ENCODE results near the gene PIGBOS1. TPM values are rescaled to one million over a fixed set of nuclear protein-coding genes. Genes with fewer than 3 reads are reported as not detected.
A peak's percentile ranks its signal among the peaks of the same experiment; 100 is the strongest.

PIGBOS1 gene, protein sequence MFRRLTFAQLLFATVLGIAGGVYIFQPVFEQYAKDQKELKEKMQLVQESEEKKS
- 9.7 and 10.3 TPM in 2 replicates for total RNA-seq

DNA sequence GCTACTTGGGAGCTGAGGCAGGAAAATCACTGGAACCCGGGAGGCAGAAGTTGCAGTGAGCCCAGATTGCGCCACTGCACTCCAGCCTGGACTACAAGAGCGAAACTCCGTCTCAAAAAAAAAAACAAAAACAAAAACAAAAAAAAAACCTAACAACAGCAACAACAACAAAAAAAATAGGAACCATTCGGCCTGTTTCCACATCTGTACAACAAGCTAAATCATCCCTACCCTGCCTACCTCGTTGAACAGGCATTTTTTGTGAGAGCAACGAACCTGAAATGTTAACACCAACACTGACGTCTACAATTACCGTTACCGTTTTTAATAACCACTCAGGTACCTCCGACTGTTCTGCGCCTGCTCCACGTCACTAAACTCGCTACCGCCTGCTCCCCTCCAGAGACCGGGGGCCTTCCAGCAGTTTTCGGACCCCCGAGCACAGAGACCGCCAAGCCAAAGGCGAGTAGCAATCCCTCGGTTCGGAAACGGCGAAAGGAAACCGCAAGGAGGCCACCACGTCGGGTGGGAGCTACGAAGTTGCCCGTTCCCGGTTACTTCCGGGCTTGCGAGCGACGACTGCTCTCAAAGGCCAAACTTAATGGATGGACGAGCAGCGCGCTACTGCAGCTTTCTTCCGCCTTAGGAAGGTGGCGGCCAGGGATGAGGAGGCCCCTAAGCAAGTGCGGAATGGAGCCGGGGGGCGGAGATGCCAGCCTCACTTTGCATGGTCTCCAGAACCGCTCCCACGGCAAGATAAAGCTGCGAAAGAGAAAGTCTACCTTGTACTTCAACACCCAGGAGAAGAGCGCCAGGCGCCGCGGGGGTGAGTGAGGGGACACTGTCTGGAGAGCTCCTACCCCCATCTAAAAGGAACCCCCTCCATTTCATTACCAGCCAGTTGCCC, at the start of gene PIGBOS1, which contains the start of gene PIGB:
Gene PIGBOS1, minus strand, starts transcription at position 536 of the 907 bp plus-strand sequence. CDS start 1,331 bp downstream, outside the sequence.
Gene PIGB, plus strand, starts transcription at position 635 of the 907 bp plus-strand sequence. Its CDS starts 29 bp downstream, at position 664.
- H3K4me3 Mint-ChIP-seq: peak within 1 kb of the TSS; percentile 97
- intact Hi-C loops (cut with micrococcal nuclease): loop anchor here (1.0 to 5.0 kb wide), 5 partner anchors 29 to 178 kb away; partner anchors contain the start of genes CCPG1 and PIERCE2
- H3K27ac Mint-ChIP-seq: peak within 1 kb of the TSS; percentile 99
- H3K9me3 Mint-ChIP-seq: no peaks in the 10 kb centered on the region
- H3K27me3 Mint-ChIP-seq: no peaks in the 10 kb centered on the region
- peaks cover 39% of the 10 kb centered on the region for H3K4me1 Mint-ChIP-seq
- peaks cover 26% of the 10 kb centered on the region for H3K36me3 Mint-ChIP-seq (ENCODE audit: low read depth)
- DNase-seq: peak; percentile 95

DNA sequence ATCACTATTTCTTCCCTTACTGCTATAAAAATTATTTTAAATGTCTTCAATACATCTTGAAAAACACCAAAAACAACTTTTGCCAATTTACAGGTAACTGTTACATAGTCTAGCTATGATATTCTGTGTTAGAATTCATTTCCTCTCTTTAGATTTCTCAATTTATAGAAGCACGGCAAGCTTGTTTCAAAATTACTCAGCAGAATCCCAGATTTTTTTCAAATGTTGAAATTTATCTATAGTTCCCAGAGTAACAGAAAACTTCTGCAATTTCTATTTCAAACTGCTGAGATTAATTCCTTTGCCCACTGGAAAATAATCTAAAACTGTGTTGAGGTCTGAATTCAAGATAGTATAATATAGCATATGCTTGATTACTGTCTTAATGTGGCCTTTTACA, 48.1 kb upstream of the PIGBOS1 start:
- H3K27me3 Mint-ChIP-seq: no peaks in the 10 kb centered on the region
- no peaks in the 10 kb centered on the region for H3K9me3 Mint-ChIP-seq
- H3K4me1 Mint-ChIP-seq: no peaks in the 10 kb centered on the region

GRCh38 chr15:55362641-55363040, 43.7 kb upstream of the PIGBOS1 start:
- no peak for DNase-seq
- Mint-ChIP-seq H3K27ac (no peak overlapping the region), H3K9me3 (no peaks in the 10 kb centered on the region), H3K36me3 (ENCODE audit: low read depth) (peaks cover 7% of the 10 kb centered on the region), H3K27me3 (no peaks in the 10 kb centered on the region), H3K4me1 (no peaks in the 10 kb centered on the region), H3K4me3 (no peak overlapping the region)
- intact Hi-C loops (cut with micrococcal nuclease): no loop called here

More for the DNA sequence above, 48.1 kb upstream of the PIGBOS1 start:
- intact Hi-C loops (cut with micrococcal nuclease): no loop called here
- DNase-seq: no peak
- no peak overlapping the region for H3K27ac Mint-ChIP-seq
- peaks cover 5% of the 10 kb centered on the region for H3K36me3 Mint-ChIP-seq (ENCODE audit: low read depth)
- no peak overlapping the region for H3K4me3 Mint-ChIP-seq

- Mint-ChIP-seq H3K9me3 (no peaks in the 10 kb centered on the region), H3K27me3 (no peaks in the 10 kb centered on the region), H3K4me3 (no peak overlapping the region), H3K36me3 (ENCODE audit: low read depth) (peaks cover 18% of the 10 kb centered on the region), H3K27ac (no peak overlapping the region), H3K4me1 (peaks cover 2% of the 10 kb centered on the region)
- intact Hi-C loops (cut with micrococcal nuclease): no loop called here
- DNase-seq: no peak
Observed at GRCh38 chr15:55361048-55361447, 42.1 kb upstream of the PIGBOS1 start.

DNA sequence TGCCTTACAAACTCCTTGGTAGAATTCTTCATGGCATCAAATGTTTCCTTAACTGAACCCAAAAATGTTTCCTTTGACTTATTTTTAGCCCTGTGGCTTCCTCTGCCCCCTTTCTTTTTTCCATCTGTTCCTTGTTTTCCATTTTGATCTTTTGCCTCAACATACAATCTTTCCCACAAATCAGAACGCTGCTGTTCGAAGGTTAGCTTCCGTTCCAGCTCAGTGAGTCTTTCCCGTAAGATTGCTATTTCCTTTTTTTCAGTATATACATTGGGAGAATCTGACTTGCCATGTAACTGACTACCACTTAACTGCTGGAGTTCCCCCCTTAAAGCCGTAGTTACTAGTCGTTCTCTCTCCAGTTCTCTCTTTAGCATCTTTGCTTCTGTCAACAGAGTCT, 41.3 kb upstream of the PIGBOS1 start:
- DNase-seq: no peak
- Mint-ChIP-seq H3K4me1 (peaks cover 2% of the 10 kb centered on the region), H3K27me3 (no peaks in the 10 kb centered on the region), H3K4me3 (no peak overlapping the region), H3K36me3 (ENCODE audit: low read depth) (peaks cover 21% of the 10 kb centered on the region), H3K27ac (no peak overlapping the region), H3K9me3 (no peaks in the 10 kb centered on the region)
- intact Hi-C loops (cut with micrococcal nuclease): no loop called here

DNA sequence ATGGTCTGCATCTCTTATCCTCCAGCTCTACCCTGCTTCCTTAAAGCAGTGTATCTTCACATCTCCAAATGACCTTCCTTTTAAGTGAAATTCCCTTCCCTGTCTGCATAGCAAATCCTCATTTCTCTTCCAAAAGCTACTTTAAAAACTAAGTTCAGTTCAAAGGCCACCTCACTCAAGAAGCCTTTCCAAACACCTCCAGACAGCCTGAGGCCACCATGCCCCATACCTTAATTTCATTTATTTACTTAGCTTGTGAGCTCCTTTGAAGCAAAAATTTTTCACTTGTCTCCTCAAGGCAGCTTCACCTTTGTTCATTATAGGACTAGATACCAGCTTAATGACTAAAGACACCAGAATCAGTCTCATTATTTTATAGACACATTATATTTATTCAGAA, 39.5 kb upstream of the PIGBOS1 start:
- Mint-ChIP-seq H3K27ac (no peak overlapping the region), H3K36me3 (ENCODE audit: low read depth) (peaks cover 21% of the 10 kb centered on the region), H3K4me1 (peaks cover 2% of the 10 kb centered on the region), H3K9me3 (no peaks in the 10 kb centered on the region), H3K27me3 (no peaks in the 10 kb centered on the region), H3K4me3 (no peak overlapping the region)
- intact Hi-C loops (cut with micrococcal nuclease): no loop called here
- no peak for DNase-seq

DNA sequence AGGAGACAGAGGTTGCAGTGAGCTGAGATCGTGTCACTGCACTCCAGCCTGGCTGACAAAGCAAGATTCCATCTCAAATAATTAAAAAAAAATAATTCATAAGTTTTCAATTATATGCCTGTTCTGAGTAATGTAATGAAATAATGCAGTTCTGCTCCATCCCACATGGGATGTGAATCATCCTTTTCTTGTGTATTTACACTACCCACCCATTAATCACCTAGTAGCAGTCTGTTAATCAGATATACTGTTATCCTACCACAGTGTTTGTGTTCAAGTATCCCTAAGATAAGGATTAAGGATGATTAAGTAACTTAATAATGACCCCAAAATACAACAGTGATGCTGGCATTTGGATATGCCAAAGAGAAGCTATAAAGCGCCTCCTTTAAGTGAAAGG, 38.9 kb upstream of the PIGBOS1 start:
- H3K9me3 Mint-ChIP-seq: no peaks in the 10 kb centered on the region
- H3K36me3 Mint-ChIP-seq (ENCODE audit: low read depth): peaks cover 21% of the 10 kb centered on the region
- H3K27me3 Mint-ChIP-seq: no peaks in the 10 kb centered on the region
- H3K4me1 Mint-ChIP-seq: peaks cover 2% of the 10 kb centered on the region
- H3K4me3 Mint-ChIP-seq: no peak overlapping the region
- DNase-seq: no peak
- no peak overlapping the region for H3K27ac Mint-ChIP-seq
- intact Hi-C loops (cut with micrococcal nuclease): no loop called here

DNA sequence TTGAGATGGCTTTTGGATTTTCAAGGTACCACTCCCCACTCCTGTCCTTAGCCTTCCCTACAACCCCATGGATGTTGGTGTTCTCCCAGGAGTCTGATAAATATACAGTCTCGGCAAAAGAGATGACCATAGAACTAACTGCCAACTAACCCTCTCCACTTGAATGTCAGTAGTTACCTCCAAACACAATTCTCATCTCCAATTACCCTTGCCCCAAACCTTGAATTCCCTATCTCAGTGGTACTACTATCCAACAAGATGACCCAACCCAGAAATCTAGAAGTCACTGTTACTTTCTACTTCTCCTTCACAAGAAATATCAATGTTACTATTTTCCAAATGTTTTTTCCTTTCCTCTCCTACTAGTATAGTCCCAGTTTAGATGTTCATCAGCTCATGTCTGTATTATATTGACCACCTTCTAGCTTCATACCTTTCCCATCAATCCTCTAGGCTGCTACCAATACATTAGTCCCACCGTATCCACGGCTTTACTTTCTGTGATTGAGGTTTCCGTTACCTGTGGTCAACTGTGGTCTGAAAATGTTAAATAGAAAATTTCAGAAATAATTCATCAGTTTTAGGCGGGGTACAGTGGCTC, 38.2 kb upstream of the PIGBOS1 start:
- Mint-ChIP-seq H3K27me3 (no peaks in the 10 kb centered on the region), H3K27ac (no peak overlapping the region), H3K9me3 (no peaks in the 10 kb centered on the region), H3K4me1 (peaks cover 2% of the 10 kb centered on the region), H3K4me3 (no peak overlapping the region), H3K36me3 (ENCODE audit: low read depth) (peaks cover 22% of the 10 kb centered on the region)
- intact Hi-C loops (cut with micrococcal nuclease): no loop called here
- DNase-seq: no peak

- no peak overlapping the region for H3K4me3 Mint-ChIP-seq
- no peak for DNase-seq
Observed at GRCh38 chr15:55353025-55353424, 34.1 kb upstream of the PIGBOS1 start.

GRCh38 chr15:55349282-55349681, 30.4 kb upstream of the PIGBOS1 start:
- DNase-seq: no peak
- Mint-ChIP-seq H3K9me3 (no peaks in the 10 kb centered on the region), H3K4me1 (no peaks in the 10 kb centered on the region), H3K4me3 (no peak overlapping the region), H3K36me3 (ENCODE audit: low read depth) (peaks cover 30% of the 10 kb centered on the region), H3K27me3 (no peaks in the 10 kb centered on the region), H3K27ac (no peak overlapping the region)
- intact Hi-C loops (cut with micrococcal nuclease): no loop called here

More at GRCh38 chr15:55353025-55353424, 34.1 kb upstream of the PIGBOS1 start:
- Mint-ChIP-seq H3K36me3 (ENCODE audit: low read depth) (peaks cover 30% of the 10 kb centered on the region), H3K9me3 (no peaks in the 10 kb centered on the region), H3K27ac (no peak overlapping the region), H3K27me3 (no peaks in the 10 kb centered on the region), H3K4me1 (peaks cover 2% of the 10 kb centered on the region)
- intact Hi-C loops (cut with micrococcal nuclease): no loop called here

DNA sequence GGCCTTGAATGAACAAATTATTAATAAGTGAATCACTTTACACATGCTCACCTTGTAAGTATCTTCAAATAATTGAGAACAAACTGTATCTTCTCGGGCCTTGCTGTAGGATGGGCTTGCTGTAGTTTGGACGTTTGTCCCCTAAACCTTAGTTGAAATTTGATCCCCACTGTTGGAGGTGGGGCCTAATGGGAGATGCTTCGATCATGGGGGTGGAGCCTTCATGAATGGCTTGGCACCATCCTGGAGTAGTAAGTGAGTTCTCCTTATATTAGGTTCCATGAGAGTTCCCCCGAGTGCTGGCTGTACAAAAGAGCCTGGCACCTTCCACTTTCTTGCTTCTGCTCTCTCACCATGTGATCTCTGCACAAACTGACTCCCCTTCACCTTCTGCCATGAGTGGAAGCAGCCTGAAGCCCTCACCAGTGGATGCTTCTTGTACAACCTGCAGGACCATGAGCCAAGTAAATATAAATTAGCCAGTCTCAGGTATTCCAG, 29.4 kb upstream of the PIGBOS1 start:
- Mint-ChIP-seq H3K4me1 (no peaks in the 10 kb centered on the region), H3K36me3 (ENCODE audit: low read depth) (peaks cover 35% of the 10 kb centered on the region), H3K27me3 (no peaks in the 10 kb centered on the region), H3K4me3 (no peak overlapping the region), H3K27ac (no peak overlapping the region), H3K9me3 (no peaks in the 10 kb centered on the region)
- DNase-seq: no peak
- intact Hi-C loops (cut with micrococcal nuclease): no loop called here

DNA sequence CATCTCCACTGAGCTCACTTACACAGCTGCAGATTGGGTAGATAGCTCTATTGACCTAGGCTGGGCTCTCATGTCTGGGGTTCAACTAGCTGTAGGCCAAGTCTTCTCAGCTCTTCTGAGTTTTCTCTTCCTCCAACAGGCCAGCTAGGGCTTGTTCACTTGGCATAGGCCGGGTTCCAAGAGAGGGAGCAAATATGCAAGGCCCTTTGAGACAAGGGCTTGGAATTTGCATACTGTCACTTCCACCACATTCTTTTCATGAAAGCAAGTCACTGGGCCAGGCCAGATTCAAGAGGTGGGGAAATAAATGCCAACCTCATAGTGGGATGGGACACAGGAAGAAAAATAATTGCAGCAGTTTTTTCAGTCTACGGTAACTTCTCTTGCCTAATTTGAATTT, 25.3 kb upstream of the PIGBOS1 start:
- H3K27me3 Mint-ChIP-seq: no peaks in the 10 kb centered on the region
- H3K27ac Mint-ChIP-seq: peak overlapping the region; percentile 49

GRCh38 chr15:55343168-55343567, 24.2 kb upstream of the PIGBOS1 start:
- intact Hi-C loops (cut with micrococcal nuclease): no loop called here
- Mint-ChIP-seq H3K27me3 (no peaks in the 10 kb centered on the region), H3K9me3 (no peaks in the 10 kb centered on the region), H3K27ac (no peak overlapping the region), H3K36me3 (ENCODE audit: low read depth) (peaks cover 33% of the 10 kb centered on the region), H3K4me1 (no peaks in the 10 kb centered on the region), H3K4me3 (no peak overlapping the region)
- DNase-seq: no peak

More for the DNA sequence above, 25.3 kb upstream of the PIGBOS1 start:
- DNase-seq: no peak
- Mint-ChIP-seq H3K36me3 (ENCODE audit: low read depth) (peaks cover 36% of the 10 kb centered on the region), H3K9me3 (no peaks in the 10 kb centered on the region), H3K4me1 (no peaks in the 10 kb centered on the region), H3K4me3 (no peak overlapping the region)
- intact Hi-C loops (cut with micrococcal nuclease): no loop called here

- H3K36me3 Mint-ChIP-seq (ENCODE audit: low read depth): peaks cover 29% of the 10 kb centered on the region
- intact Hi-C loops (cut with micrococcal nuclease): no loop called here
Observed at GRCh38 chr15:55337160-55337559, 18.2 kb upstream of the PIGBOS1 start.

More at GRCh38 chr15:55337160-55337559, 18.2 kb upstream of the PIGBOS1 start:
- DNase-seq: no peak
- H3K27ac Mint-ChIP-seq: no peak overlapping the region
- no peak overlapping the region for H3K4me3 Mint-ChIP-seq
- H3K4me1 Mint-ChIP-seq: no peaks in the 10 kb centered on the region
- H3K27me3 Mint-ChIP-seq: no peaks in the 10 kb centered on the region
- no peaks in the 10 kb centered on the region for H3K9me3 Mint-ChIP-seq

Data from activated CD4-positive, alpha-beta T cell treated with anti-CD3 and anti-CD28 coated beads, Interleukin-2, amount 10 ng/mL, durations not matched to agents 24 days and 14 days (primary cell).